ENCODE results near the gene LTBP2.

GRCh38 chr14:74616507-74616906 is 4.5 kb upstream of the LTBP2 start:
- no peak for TF ChIP-seq YY1 (IDR thresholded peaks at IDR 0.05; ENCODE audit: insufficient read depth, insufficient replicate concordance, low read depth, low read length)
- TF ChIP-seq, protein P1, sequence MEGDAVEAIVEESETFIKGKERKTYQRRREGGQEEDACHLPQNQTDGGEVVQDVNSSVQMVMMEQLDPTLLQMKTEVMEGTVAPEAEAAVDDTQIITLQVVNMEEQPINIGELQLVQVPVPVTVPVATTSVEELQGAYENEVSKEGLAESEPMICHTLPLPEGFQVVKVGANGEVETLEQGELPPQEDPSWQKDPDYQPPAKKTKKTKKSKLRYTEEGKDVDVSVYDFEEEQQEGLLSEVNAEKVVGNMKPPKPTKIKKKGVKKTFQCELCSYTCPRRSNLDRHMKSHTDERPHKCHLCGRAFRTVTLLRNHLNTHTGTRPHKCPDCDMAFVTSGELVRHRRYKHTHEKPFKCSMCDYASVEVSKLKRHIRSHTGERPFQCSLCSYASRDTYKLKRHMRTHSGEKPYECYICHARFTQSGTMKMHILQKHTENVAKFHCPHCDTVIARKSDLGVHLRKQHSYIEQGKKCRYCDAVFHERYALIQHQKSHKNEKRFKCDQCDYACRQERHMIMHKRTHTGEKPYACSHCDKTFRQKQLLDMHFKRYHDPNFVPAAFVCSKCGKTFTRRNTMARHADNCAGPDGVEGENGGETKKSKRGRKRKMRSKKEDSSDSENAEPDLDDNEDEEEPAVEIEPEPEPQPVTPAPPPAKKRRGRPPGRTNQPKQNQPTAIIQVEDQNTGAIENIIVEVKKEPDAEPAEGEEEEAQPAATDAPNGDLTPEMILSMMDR (CRISPR knock-in tag; IDR thresholded peaks at IDR 0.05) = no peak
- no peak for TF ChIP-seq PHB2 (IDR thresholded peaks at IDR 0.05; ENCODE audit: partially characterized antibody)
- no peak for TF ChIP-seq NR2C2 (CRISPR knock-in tag; IDR thresholded peaks at IDR 0.05; ENCODE audit: borderline replicate concordance)
- TF ChIP-seq HDAC6 (IDR thresholded peaks at IDR 0.05; ENCODE audit: low read depth, low read length) = no peak
- TF ChIP-seq FOXK1 (CRISPR knock-in tag; IDR thresholded peaks at IDR 0.05; ENCODE audit: borderline replicate concordance, low read depth) = no peak
- no peak for TF ChIP-seq ZNF468 (CRISPR knock-in tag; IDR thresholded peaks at IDR 0.05)
- TF ChIP-seq, protein P2, sequence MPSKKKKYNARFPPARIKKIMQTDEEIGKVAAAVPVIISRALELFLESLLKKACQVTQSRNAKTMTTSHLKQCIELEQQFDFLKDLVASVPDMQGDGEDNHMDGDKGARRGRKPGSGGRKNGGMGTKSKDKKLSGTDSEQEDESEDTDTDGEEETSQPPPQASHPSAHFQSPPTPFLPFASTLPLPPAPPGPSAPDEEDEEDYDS (CRISPR knock-in tag; IDR thresholded peaks at IDR 0.05) = no peak
- no peak for TF ChIP-seq PRPF4 (IDR thresholded peaks at IDR 0.05; ENCODE audit: low read depth, low read length, poor library complexity, severe bottlenecking)

Measured in HepG2 (cell line).